GM19035 (cell line): ENCODE measurements around the gene SLC29A1.

ENCODE experiments used
- ATAC-seq: cut with Tn5 transposase; IDR thresholded peaks from one replicate; pipeline ENCODE4 v1.9.1; 2021; ENCODE audit not compliant: unreplicated experiment

SLC29A1 gene

GRCh38 chr6:44265007-44265721 is 41.8 kb downstream of the SLC29A1 start, which contains the start of gene NFKBIE:
NFKBIE (minus strand) TSS chr6:44265551; CDS start chr6:44265346, 205 bp downstream.
- ATAC-seq, result peak; percentile 47

GRCh38 chr6:44265722-44266233 is 42.4 kb downstream of the SLC29A1 start:
- ATAC-seq, result no peak

- peak; percentile 20 for ATAC-seq
Measured at GRCh38 chr6:44266347-44266746, 43.0 kb downstream of the SLC29A1 start.

- no peak for ATAC-seq
Measured at GRCh38 chr6:44267252-44267651, 43.9 kb downstream of the SLC29A1 start.

- ATAC-seq, result no peak
Measured at GRCh38 chr6:44268095-44268628, 44.8 kb downstream of the SLC29A1 start.

GRCh38 chr6:44269178-44269920 is 46.0 kb downstream of the SLC29A1 start:
- no peak for ATAC-seq

GRCh38 chr6:44269921-44270525 is 46.6 kb downstream of the SLC29A1 start, which contains the start of gene TMEM151B:
TMEM151B (plus strand) TSS chr6:44270450; CDS start chr6:44270743, 293 bp downstream.
- ATAC-seq, result no peak

- no peak for ATAC-seq
Measured at GRCh38 chr6:44270526-44271405, 47.4 kb downstream of the SLC29A1 start.

GRCh38 chr6:44271406-44271723 is 48.0 kb downstream of the SLC29A1 start:
- no peak for ATAC-seq

- ATAC-seq, result no peak
Measured at GRCh38 chr6:44271914-44272313, 48.5 kb downstream of the SLC29A1 start.

GRCh38 chr6:44272529-44272928 is 49.1 kb downstream of the SLC29A1 start:
- ATAC-seq, result no peak

GRCh38 chr6:44272999-44273566 is 49.7 kb downstream of the SLC29A1 start:
- no peak for ATAC-seq

- no peak for ATAC-seq
Measured at GRCh38 chr6:44273617-44274016, 50.2 kb downstream of the SLC29A1 start.

GRCh38 chr6:44275271-44275748 is 51.9 kb downstream of the SLC29A1 start:
- no peak for ATAC-seq

- no peak for ATAC-seq
Measured at GRCh38 chr6:44275749-44276648, 52.6 kb downstream of the SLC29A1 start.

GRCh38 chr6:44276667-44277640 is 53.6 kb downstream of the SLC29A1 start:
- no peak for ATAC-seq

- ATAC-seq, result no peak
Measured at GRCh38 chr6:44277763-44278162, 54.4 kb downstream of the SLC29A1 start.

GRCh38 chr6:44278315-44278714 is 54.9 kb downstream of the SLC29A1 start:
- ATAC-seq, result no peak
